Endometrial microvascular endothelial cells (primary cell): ENCODE results near the gene MED20. TPM values are rescaled to one million over a fixed set of nuclear protein-coding genes. Genes with fewer than 3 reads are reported as not detected.

ENCODE experiments used
- in situ Hi-C: cut with HindIII; loops from 2 replicates; pipeline ENCODE4 v1.10.0; 2017; ENCODE audit warnings: low sequenced_read_pairs, low pct_unique_long_range_greater_than_20kb; ENCODE audit errors: inconsistent ontology term
- total RNA-seq: library from RNA; depleted of rRNA; stranded (reverse); fragments of >200 nt; gene quantifications from one replicate; pipeline ENCODE4 v1.2.3, GENCODE V29; 2015; ENCODE audit errors: inconsistent ontology term

MED20 gene
- total RNA-seq, 1 donor from 2014 or later, result 30.9 TPM

DNA sequence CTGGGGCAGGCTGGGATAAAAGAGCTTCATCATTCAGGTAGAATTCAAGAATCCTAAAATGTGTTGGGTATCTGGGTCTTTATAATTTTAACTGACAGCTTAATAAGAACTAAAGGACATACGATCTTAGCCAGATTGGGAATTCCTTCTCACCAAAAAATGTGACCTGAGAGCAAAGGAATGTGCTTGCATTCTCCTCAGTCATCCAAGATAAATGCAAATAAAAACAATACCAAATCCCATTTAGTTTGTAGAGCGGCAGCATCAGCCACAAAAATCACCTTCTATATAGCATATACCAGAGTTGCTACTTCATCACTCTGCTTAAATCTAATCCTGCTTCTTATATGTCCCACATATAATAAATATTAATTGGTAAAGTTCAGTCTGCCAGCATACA, 42.7 kb downstream of the MED20 start:
- in situ Hi-C loops, result no loop called here

- in situ Hi-C loops, result no loop called here
Measured at GRCh38 chr6:41877051-41877680, 43.8 kb downstream of the MED20 start.

GRCh38 chr6:41874741-41875140, 46.2 kb downstream of the MED20 start:
- in situ Hi-C loops, result no loop called here

GRCh38 chr6:41872147-41872546, 48.8 kb downstream of the MED20 start:
- in situ Hi-C loops, result no loop called here

DNA sequence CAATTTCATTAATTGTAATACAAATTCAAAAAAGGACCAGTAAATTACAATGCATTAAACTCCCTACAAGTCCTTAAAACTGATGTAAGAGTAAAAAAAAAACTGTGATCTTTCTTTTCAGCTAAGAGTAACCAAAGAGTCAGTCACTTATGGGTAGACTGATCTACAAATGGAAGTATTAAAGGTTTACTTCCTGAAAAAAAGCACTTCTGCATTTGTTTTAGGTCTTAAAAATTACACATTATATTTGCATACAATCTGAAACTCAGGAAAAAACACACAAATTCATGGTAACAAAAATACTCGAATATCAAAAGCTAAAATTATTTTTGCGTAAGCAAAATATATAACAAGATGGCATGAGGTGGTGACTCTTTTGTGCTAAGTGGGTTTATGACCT, 49.2 kb downstream of the MED20 start:
- in situ Hi-C loops, result no loop called here

DNA sequence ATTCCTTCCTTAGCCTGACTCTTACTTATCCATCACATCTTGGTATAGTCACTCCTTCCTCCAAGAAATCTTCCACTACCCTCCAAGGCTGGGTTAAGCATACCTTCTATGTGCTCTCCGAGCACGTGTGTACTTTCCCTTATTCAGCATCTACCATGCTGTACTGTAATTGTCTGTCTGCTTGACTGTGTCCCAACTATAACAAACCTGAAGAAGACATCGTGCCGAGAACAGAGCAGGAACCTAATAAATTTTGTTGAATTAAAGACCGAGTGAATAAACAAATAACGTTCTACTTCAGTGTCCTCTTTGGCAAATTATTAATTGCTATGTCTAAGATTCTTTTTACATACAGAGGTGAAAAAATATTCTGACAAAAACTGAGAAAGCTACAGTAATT, 61.6 kb downstream of the MED20 start:
- in situ Hi-C loops, result no loop called here

DNA sequence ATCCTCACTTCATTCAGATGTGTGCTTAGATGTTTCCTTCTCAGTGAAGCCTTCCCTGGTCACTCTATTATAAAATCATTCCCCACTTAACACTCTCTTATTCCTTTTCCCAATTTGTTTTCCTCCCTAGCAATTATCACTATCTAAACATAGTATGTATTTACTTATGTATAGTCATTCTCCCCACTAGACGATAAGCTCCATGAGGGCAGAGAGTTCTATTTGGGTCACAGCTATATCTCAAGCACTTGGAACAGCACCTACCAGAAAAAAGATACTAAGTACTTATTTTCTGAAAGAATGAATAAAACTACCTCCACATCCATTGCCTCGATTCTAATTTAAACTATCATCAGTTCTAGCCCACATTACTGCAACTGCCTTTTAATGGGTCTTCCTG, 62.2 kb downstream of the MED20 start:
- in situ Hi-C loops, result no loop called here

Other genes with a start within 250 kb of the MED20 start
- gene TFEB, start 185.5 kb downstream of the MED20 start, total RNA-seq, result 5.9 TPM
- gene PGC, start 173.7 kb downstream of the MED20 start, total RNA-seq, result not detected
- gene FRS3, start 141.2 kb downstream of the MED20 start, total RNA-seq, result 1.2 TPM
- 4.5 TPM for gene PRICKLE4, start 140.4 kb downstream of the MED20 start, total RNA-seq
- 212 TPM for gene TOMM6, start 133.4 kb downstream of the MED20 start, total RNA-seq
- 2.8 TPM for gene USP49, start 25.8 kb downstream of the MED20 start, total RNA-seq
- gene BYSL, start 360 bp upstream of the MED20 start, total RNA-seq, result 10.4 TPM
- gene CCND3, start 20.7 kb upstream of the MED20 start, total RNA-seq, result 153 TPM
- 34.9 TPM for gene TAF8, start 129.4 kb upstream of the MED20 start, total RNA-seq
- gene C6orf132, start 221.5 kb upstream of the MED20 start, total RNA-seq, result 0.46 TPM